Measurements from ENCODE around the gene ZNF454. TPM values are rescaled to one million over a fixed set of nuclear protein-coding genes. Genes with fewer than 3 reads are reported as not detected.
A peak's percentile ranks its signal among the peaks of the same experiment; 100 is the strongest.

The ZNF454 gene
- 4.2 TPM for total RNA-seq

- Histone ChIP-seq H3K9me3 (ENCODE audit: control insufficient read depth in 3 of 3, low read length in 3 of 3) (peaks cover 35 to 45% (median 41%) of the 10 kb centered on the region in 3 donors), H3K36me3 (ENCODE audit: control insufficient read depth in 3 of 3, insufficient read depth in 3 of 3, low read length in 3 of 3) (peaks cover 0 to 6% (median 2%) of the 10 kb centered on the region in 3 donors), H3K27me3 (ENCODE audit: control insufficient read depth in 3 of 3, insufficient read depth in 3 of 3, low read length in 3 of 3) (peaks cover 0 to 8% (median 5%) of the 10 kb centered on the region in 3 donors), H3K4me3 (ENCODE audit: low read length in 3 of 3) (peak within 1 kb of the TSS; percentile 75 to 88 (median 76)), H3K27ac (ENCODE audit: low read depth, low read length) (peak within 1 kb of the TSS; percentile 33), H3K4me1 (ENCODE audit: control insufficient read depth in 3 of 3, insufficient read depth in 3 of 3, low read length in 3 of 3) (peaks cover 0 to 4% (median 0%) of the 10 kb centered on the region in 3 donors), H3K9ac (ENCODE audit: low read depth in 1 of 3, low read length in 3 of 3) (peak within 1 kb of the TSS; percentile 48 to 76 (median 68))
Measured at GRCh38 chr5:178940569-178941360, at the start of gene ZNF454. Gene ZNF454, plus strand, starts transcription at chr5:178941198. Its CDS starts 1,594 bp downstream, at chr5:178942792.

GRCh38 chr5:178895615-178896571, 45.1 kb upstream of the ZNF454 start, which contains the start of gene ZFP2:
Gene ZFP2, plus strand, starts transcription at chr5:178895913. Its CDS starts 35,401 bp downstream, at chr5:178931314.
- Histone ChIP-seq H3K4me3 (ENCODE audit: low read length in 3 of 3) (peak within 1 kb of the TSS; percentile 66 to 78 (median 74)), H3K9me3 (ENCODE audit: control insufficient read depth in 3 of 3, low read length in 3 of 3) (no peaks in the 10 kb centered on the region), H3K36me3 (ENCODE audit: control insufficient read depth in 3 of 3, insufficient read depth in 3 of 3, low read length in 3 of 3) (no peaks in the 10 kb centered on the region), H3K27ac (ENCODE audit: low read depth, low read length) (peak within 1 kb of the TSS; percentile 45), H3K27me3 (ENCODE audit: control insufficient read depth in 3 of 3, insufficient read depth in 3 of 3, low read length in 3 of 3) (no peaks in the 10 kb centered on the region), H3K4me1 (ENCODE audit: control insufficient read depth in 3 of 3, insufficient read depth in 3 of 3, low read length in 3 of 3) (peaks cover 4 to 8% (median 5%) of the 10 kb centered on the region in 3 donors), H3K9ac (ENCODE audit: low read depth in 1 of 3, low read length in 3 of 3) (peak within 1 kb of the TSS; percentile 71 to 80 (median 72))

- Histone ChIP-seq H3K27me3 (ENCODE audit: control insufficient read depth in 3 of 3, insufficient read depth in 3 of 3, low read length in 3 of 3) (no peaks in the 10 kb centered on the region), H3K27ac (ENCODE audit: low read depth, low read length) (no peak overlapping the region), H3K4me3 (ENCODE audit: low read length in 3 of 3) (no peak overlapping the region), H3K9ac (ENCODE audit: low read depth in 1 of 3, low read length in 3 of 3) (no peak overlapping the region), H3K36me3 (ENCODE audit: control insufficient read depth in 3 of 3, insufficient read depth in 3 of 3, low read length in 3 of 3) (peaks cover 0 to 3% (median 2%) of the 10 kb centered on the region in 3 donors), H3K9me3 (ENCODE audit: control insufficient read depth in 3 of 3, low read length in 3 of 3) (peaks cover 0 to 3% (median 0%) of the 10 kb centered on the region in 3 donors), H3K4me1 (ENCODE audit: control insufficient read depth in 3 of 3, insufficient read depth in 3 of 3, low read length in 3 of 3) (peaks cover 4 to 6% (median 5%) of the 10 kb centered on the region in 3 donors)
Measured at GRCh38 chr5:178899289-178899688, 41.7 kb upstream of the ZNF454 start.

GRCh38 chr5:178902849-178903248, 38.1 kb upstream of the ZNF454 start:
- Histone ChIP-seq H3K27ac (ENCODE audit: low read depth, low read length) (no peak overlapping the region), H3K9me3 (ENCODE audit: control insufficient read depth in 3 of 3, low read length in 3 of 3) (peaks cover 0 to 3% (median 0%) of the 10 kb centered on the region in 3 donors), H3K9ac (ENCODE audit: low read depth in 1 of 3, low read length in 3 of 3) (no peak overlapping the region)

GRCh38 chr5:178931846-178932760, 8.9 kb upstream of the ZNF454 start:
- peaks cover 57 to 77% (median 57%) of the 10 kb centered on the region in 3 donors for H3K9me3 ChIP-seq (ENCODE audit: control insufficient read depth in 3 of 3, low read length in 3 of 3)
- H3K27ac ChIP-seq (ENCODE audit: low read depth, low read length), result no peak overlapping the region
- H3K36me3 ChIP-seq (ENCODE audit: control insufficient read depth in 3 of 3, insufficient read depth in 3 of 3, low read length in 3 of 3), result peaks cover 26 to 34% (median 32%) of the 10 kb centered on the region in 3 donors

More at GRCh38 chr5:178902849-178903248, 38.1 kb upstream of the ZNF454 start:
- Histone ChIP-seq H3K4me3 (ENCODE audit: low read length in 3 of 3) (no peak overlapping the region), H3K36me3 (ENCODE audit: control insufficient read depth in 3 of 3, insufficient read depth in 3 of 3, low read length in 3 of 3) (peaks cover 0 to 9% (median 8%) of the 10 kb centered on the region in 3 donors), H3K27me3 (ENCODE audit: control insufficient read depth in 3 of 3, insufficient read depth in 3 of 3, low read length in 3 of 3) (no peaks in the 10 kb centered on the region), H3K4me1 (ENCODE audit: control insufficient read depth in 3 of 3, insufficient read depth in 3 of 3, low read length in 3 of 3) (no peaks in the 10 kb centered on the region)

GRCh38 chr5:178941361-178941760, 363 bp downstream of the ZNF454 start:
- H3K27me3 ChIP-seq (ENCODE audit: control insufficient read depth in 3 of 3, insufficient read depth in 3 of 3, low read length in 3 of 3), result peaks cover 0 to 8% (median 5%) of the 10 kb centered on the region in 3 donors
- peaks cover 32 to 45% (median 41%) of the 10 kb centered on the region in 3 donors for H3K9me3 ChIP-seq (ENCODE audit: control insufficient read depth in 3 of 3, low read length in 3 of 3)
- peaks cover 0 to 12% (median 5%) of the 10 kb centered on the region in 3 donors for H3K36me3 ChIP-seq (ENCODE audit: control insufficient read depth in 3 of 3, insufficient read depth in 3 of 3, low read length in 3 of 3)
- peak overlapping the region; percentile 29 to 51 (median 40) for H3K9ac ChIP-seq (ENCODE audit: low read depth in 1 of 3, low read length in 3 of 3)
- H3K27ac ChIP-seq (ENCODE audit: low read depth, low read length), result no peak overlapping the region
- peaks cover 0 to 4% (median 0%) of the 10 kb centered on the region in 3 donors for H3K4me1 ChIP-seq (ENCODE audit: control insufficient read depth in 3 of 3, insufficient read depth in 3 of 3, low read length in 3 of 3)
- H3K4me3 ChIP-seq (ENCODE audit: low read length in 3 of 3), result peak overlapping the region; percentile 75 to 88 (median 76)

More at GRCh38 chr5:178931846-178932760, 8.9 kb upstream of the ZNF454 start:
- H3K9ac ChIP-seq (ENCODE audit: low read depth in 1 of 3, low read length in 3 of 3), result no peak overlapping the region
- peak overlapping the region in 2 of 3 donors; percentile 17 to 41 for H3K4me3 ChIP-seq (ENCODE audit: low read length in 3 of 3)
- H3K27me3 ChIP-seq (ENCODE audit: control insufficient read depth in 3 of 3, insufficient read depth in 3 of 3, low read length in 3 of 3), result no peaks in the 10 kb centered on the region
- no peaks in the 10 kb centered on the region for H3K4me1 ChIP-seq (ENCODE audit: control insufficient read depth in 3 of 3, insufficient read depth in 3 of 3, low read length in 3 of 3)

- peak overlapping the region in 1 of 3 donors; percentile 41 for H3K4me3 ChIP-seq (ENCODE audit: low read length in 3 of 3)
- no peaks in the 10 kb centered on the region for H3K27me3 ChIP-seq (ENCODE audit: control insufficient read depth in 3 of 3, insufficient read depth in 3 of 3, low read length in 3 of 3)
Measured at GRCh38 chr5:178965465-178966055, 24.6 kb downstream of the ZNF454 start.

GRCh38 chr5:178981381-178981780, 40.4 kb downstream of the ZNF454 start:
- peaks cover 0 to 2% (median 0%) of the 10 kb centered on the region in 3 donors for H3K36me3 ChIP-seq (ENCODE audit: control insufficient read depth in 3 of 3, insufficient read depth in 3 of 3, low read length in 3 of 3)
- H3K4me1 ChIP-seq (ENCODE audit: control insufficient read depth in 3 of 3, insufficient read depth in 3 of 3, low read length in 3 of 3), result no peaks in the 10 kb centered on the region
- peaks cover 3 to 30% (median 20%) of the 10 kb centered on the region in 3 donors for H3K9me3 ChIP-seq (ENCODE audit: control insufficient read depth in 3 of 3, low read length in 3 of 3)
- no peak overlapping the region for H3K9ac ChIP-seq (ENCODE audit: low read depth in 1 of 3, low read length in 3 of 3)
- peak overlapping the region in 1 of 3 donors; percentile 14 for H3K4me3 ChIP-seq (ENCODE audit: low read length in 3 of 3)
- H3K27me3 ChIP-seq (ENCODE audit: control insufficient read depth in 3 of 3, insufficient read depth in 3 of 3, low read length in 3 of 3), result no peaks in the 10 kb centered on the region
- no peak overlapping the region for H3K27ac ChIP-seq (ENCODE audit: low read depth, low read length)

More at GRCh38 chr5:178965465-178966055, 24.6 kb downstream of the ZNF454 start:
- H3K36me3 ChIP-seq (ENCODE audit: control insufficient read depth in 3 of 3, insufficient read depth in 3 of 3, low read length in 3 of 3), result peaks cover 0 to 12% (median 5%) of the 10 kb centered on the region in 3 donors
- H3K9ac ChIP-seq (ENCODE audit: low read depth in 1 of 3, low read length in 3 of 3), result no peak overlapping the region
- peaks cover 29 to 63% (median 38%) of the 10 kb centered on the region in 3 donors for H3K9me3 ChIP-seq (ENCODE audit: control insufficient read depth in 3 of 3, low read length in 3 of 3)
- H3K27ac ChIP-seq (ENCODE audit: low read depth, low read length), result no peak overlapping the region
- H3K4me1 ChIP-seq (ENCODE audit: control insufficient read depth in 3 of 3, insufficient read depth in 3 of 3, low read length in 3 of 3), result no peaks in the 10 kb centered on the region
